H1 (cell line): ENCODE results near the gene WNK2. TPM values are rescaled to one million over a fixed set of nuclear protein-coding genes. Genes with fewer than 3 reads are reported as not detected.

ENCODE experiments used
- CEBPB ChIP-seq: IDR thresholded peaks from 2 replicates; pipeline ENCODE4 v1.6.1; 2012; ENCODE audit warnings: low read depth, low read length
- CHD7 ChIP-seq: fragments of 300-600 bp; sonication (generic); IDR thresholded peaks from 2 replicates; pipeline ENCODE4 v1.7.1; 2012; ENCODE audit warnings: low read length, moderate library complexity, mild to moderate bottlenecking, inconsistent platforms; ENCODE audit not compliant: insufficient replicate concordance
- CTBP2 ChIP-seq: IDR thresholded peaks from 2 replicates; pipeline ENCODE4 v1.7.0; 2011; ENCODE audit warnings: borderline replicate concordance, mild to moderate bottlenecking, moderate library complexity, mixed read lengths, low read length; ENCODE audit not compliant: insufficient read depth, insufficient read length
- CTCF ChIP-seq, 3 experiments: IDR thresholded peaks; 1 replicate in 2 of 3; 2 replicates in 1 of 3; pipeline versions ENCODE4 v1.5.1 to v1.6.1; 2011; ENCODE audit warnings: low read length in 3 of 3, mild to moderate bottlenecking in 3 of 3, inconsistent platforms in 2 of 3, low read depth in 1 of 3, moderate library complexity in 1 of 3; ENCODE audit not compliant: insufficient read depth in 1 of 3; ENCODE audit errors: control extremely low read depth in 1 of 3
- SP1 ChIP-seq: IDR thresholded peaks from 2 replicates; pipeline ENCODE4 v1.6.1; 2011; ENCODE audit warnings: low read depth, low read length
- polyA plus RNA-seq, 7 experiments: library from polyadenylated mRNA; depleted of rRNA in 3 of 7; stranded (reverse) in 5 of 7; unstranded in 2 of 7; fragments of >200 nt in 5 of 7; fragments of 200-250 nt in 2 of 7; gene quantifications; 1 replicate in 5 of 7; 2 replicates in 1 of 7; 4 replicates in 1 of 7; pipeline versions ENCODE4 v1.2.1 to v1.2.3, GENCODE V29; 2011 to 2013; ENCODE audit warnings: missing spikeins in 2 of 7, mixed read lengths in 2 of 7
- total RNA-seq: library from RNA; stranded (reverse); fragmentation: NEBNext Ultra II Directional; extraction: Animal tissue kit (Norgen Biotek cat#: 25700); gene quantifications from 2 replicates; pipeline ENCODE4 v1.2.1, GENCODE V29; 2021

Gene WNK2
- total and polyA plus RNA-seq, 2 of the 8 experiments (the other 6 are each of a cell fraction or from before 2014, with no cell fraction given), result 12.0 to 87.2 TPM

GRCh38 chr9:93324191-93324834 is 140.4 kb downstream of the WNK2 start (continued):
- TF ChIP-seq CHD7 (no peak), SP1 (no peak), CEBPB (no peak), CTBP2 (no peak), CTCF (IDR thresholded peaks at IDR 0.05; ENCODE audit: control extremely low read depth in 1 of 3, insufficient read depth in 1 of 3, low read depth in 1 of 3, low read length in 3 of 3) (peak in 2 of 3 experiments; percentile 37 to 64; a peak in 3 of 4 replicates)
